Measurements from ENCODE around the gene ING3. TPM values are rescaled to one million over a fixed set of nuclear protein-coding genes. Genes with fewer than 3 reads are reported as not detected.

ING3 gene
- total and polyA plus RNA-seq, 9 of the 15 experiments (the other 6 are each of a cell fraction or from before 2014, with no cell fraction given) = 22.8 to 233 (median 50.4) TPM

DNA sequence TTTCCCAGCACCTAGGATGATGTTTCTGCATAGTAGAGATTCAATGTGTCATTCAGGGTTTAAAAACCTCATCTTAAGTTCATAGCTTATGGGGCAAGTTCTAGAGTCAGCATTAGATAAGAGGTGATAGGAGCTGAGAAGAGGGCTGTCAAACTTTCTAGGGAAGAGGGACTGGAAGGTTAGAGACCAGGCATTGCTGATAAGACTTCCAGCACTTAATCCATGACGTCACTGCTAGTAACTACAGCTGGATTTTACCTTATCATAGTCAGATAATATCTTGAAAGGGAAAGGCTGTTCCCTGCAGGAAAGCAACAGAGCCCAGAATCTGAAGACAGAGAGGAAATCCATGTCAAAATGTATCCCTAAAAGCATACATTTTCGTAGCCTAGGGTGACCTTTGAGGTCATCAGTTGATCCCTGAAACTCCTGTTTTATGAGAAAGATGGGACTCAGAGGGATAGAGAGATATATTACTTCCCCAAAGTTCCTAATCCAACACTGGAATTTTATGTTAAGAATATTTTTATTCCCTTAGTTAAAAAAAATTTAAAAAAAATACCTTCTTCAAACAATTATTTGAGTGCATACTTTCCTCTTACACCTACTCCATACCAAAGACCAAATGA, 34.7 kb downstream of the ING3 start (continued):
- TF ChIP-seq ZNF384 (IDR thresholded peaks at IDR 0.05; ENCODE audit: low read depth, low read length) = no peak
- peak; percentile 70 for TF ChIP-seq TEAD4 (IDR thresholded peaks at IDR 0.05; ENCODE audit: low read length)
- no peak for TF ChIP-seq TEAD4 (CRISPR knock-in tag; IDR thresholded peaks at IDR 0.05; ENCODE audit: borderline replicate concordance)
- TF ChIP-seq, protein P1, sequence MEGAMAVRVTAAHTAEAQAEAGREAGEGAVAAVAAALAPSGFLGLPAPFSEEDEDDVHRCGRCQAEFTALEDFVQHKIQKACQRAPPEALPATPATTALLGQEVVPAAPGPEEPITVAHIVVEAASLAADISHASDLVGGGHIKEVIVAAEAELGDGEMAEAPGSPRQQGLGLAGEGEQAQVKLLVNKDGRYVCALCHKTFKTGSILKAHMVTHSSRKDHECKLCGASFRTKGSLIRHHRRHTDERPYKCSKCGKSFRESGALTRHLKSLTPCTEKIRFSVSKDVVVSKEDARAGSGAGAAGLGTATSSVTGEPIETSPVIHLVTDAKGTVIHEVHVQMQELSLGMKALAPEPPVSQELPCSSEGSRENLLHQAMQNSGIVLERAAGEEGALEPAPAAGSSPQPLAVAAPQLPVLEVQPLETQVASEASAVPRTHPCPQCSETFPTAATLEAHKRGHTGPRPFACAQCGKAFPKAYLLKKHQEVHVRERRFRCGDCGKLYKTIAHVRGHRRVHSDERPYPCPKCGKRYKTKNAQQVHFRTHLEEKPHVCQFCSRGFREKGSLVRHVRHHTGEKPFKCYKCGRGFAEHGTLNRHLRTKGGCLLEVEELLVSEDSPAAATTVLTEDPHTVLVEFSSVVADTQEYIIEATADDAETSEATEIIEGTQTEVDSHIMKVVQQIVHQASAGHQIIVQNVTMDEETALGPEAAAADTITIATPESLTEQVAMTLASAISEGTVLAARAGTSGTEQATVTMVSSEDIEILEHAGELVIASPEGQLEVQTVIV (CRISPR knock-in tag; IDR thresholded peaks at IDR 0.05; ENCODE audit: borderline replicate concordance) = no peak
- no peak for TF ChIP-seq MED1 (CRISPR knock-in tag; IDR thresholded peaks at IDR 0.05; ENCODE audit: borderline replicate concordance)
- TF ChIP-seq ERF (CRISPR knock-in tag; IDR thresholded peaks at IDR 0.05) = no peak
- TF ChIP-seq, protein P2, sequence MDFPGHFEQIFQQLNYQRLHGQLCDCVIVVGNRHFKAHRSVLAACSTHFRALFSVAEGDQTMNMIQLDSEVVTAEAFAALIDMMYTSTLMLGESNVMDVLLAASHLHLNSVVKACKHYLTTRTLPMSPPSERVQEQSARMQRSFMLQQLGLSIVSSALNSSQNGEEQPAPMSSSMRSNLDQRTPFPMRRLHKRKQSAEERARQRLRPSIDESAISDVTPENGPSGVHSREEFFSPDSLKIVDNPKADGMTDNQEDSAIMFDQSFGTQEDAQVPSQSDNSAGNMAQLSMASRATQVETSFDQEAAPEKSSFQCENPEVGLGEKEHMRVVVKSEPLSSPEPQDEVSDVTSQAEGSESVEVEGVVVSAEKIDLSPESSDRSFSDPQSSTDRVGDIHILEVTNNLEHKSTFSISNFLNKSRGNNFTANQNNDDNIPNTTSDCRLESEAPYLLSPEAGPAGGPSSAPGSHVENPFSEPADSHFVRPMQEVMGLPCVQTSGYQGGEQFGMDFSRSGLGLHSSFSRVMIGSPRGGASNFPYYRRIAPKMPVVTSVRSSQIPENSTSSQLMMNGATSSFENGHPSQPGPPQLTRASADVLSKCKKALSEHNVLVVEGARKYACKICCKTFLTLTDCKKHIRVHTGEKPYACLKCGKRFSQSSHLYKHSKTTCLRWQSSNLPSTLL (IDR thresholded peaks at IDR 0.05) = no peak
- no peak for TF ChIP-seq ZNF444 (CRISPR knock-in tag; IDR thresholded peaks at IDR 0.05)
- no peak for TF ChIP-seq KLF10 (CRISPR knock-in tag; IDR thresholded peaks at IDR 0.05)
- TF ChIP-seq, protein P3, sequence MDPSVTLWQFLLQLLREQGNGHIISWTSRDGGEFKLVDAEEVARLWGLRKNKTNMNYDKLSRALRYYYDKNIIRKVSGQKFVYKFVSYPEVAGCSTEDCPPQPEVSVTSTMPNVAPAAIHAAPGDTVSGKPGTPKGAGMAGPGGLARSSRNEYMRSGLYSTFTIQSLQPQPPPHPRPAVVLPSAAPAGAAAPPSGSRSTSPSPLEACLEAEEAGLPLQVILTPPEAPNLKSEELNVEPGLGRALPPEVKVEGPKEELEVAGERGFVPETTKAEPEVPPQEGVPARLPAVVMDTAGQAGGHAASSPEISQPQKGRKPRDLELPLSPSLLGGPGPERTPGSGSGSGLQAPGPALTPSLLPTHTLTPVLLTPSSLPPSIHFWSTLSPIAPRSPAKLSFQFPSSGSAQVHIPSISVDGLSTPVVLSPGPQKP (CRISPR knock-in tag; IDR thresholded peaks at IDR 0.05) = no peak
- TF ChIP-seq MTA1 (IDR thresholded peaks at IDR 0.05; ENCODE audit: borderline replicate concordance) = peak; percentile 76; the same call in 1 of the 2 replicates
- no peak for TF ChIP-seq TARDBP (IDR thresholded peaks at IDR 0.05)
- TF ChIP-seq FOXM1 (IDR thresholded peaks at IDR 0.05; ENCODE audit: low read depth) = no peak
- TF ChIP-seq FOXM1 (CRISPR knock-in tag; IDR thresholded peaks at IDR 0.05; ENCODE audit: low read depth) = no peak
- TF ChIP-seq GABPA (tag; conservative IDR thresholded peaks at IDR 0.05; ENCODE audit: low read depth) = no peak
- TF ChIP-seq TCF7L2 (IDR thresholded peaks at IDR 0.05; ENCODE audit: low read depth, low read length) = no peak
- TF ChIP-seq PHB2 (IDR thresholded peaks at IDR 0.05; ENCODE audit: low read depth) = no peak
- no peak; the same call in 1 of the 2 replicates for TF ChIP-seq ZNF766 (CRISPR knock-in tag; conservative IDR thresholded peaks at IDR 0.05)
- TF ChIP-seq, protein P4, sequence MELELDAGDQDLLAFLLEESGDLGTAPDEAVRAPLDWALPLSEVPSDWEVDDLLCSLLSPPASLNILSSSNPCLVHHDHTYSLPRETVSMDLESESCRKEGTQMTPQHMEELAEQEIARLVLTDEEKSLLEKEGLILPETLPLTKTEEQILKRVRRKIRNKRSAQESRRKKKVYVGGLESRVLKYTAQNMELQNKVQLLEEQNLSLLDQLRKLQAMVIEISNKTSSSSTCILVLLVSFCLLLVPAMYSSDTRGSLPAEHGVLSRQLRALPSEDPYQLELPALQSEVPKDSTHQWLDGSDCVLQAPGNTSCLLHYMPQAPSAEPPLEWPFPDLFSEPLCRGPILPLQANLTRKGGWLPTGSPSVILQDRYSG (tag; conservative IDR thresholded peaks at IDR 0.05; ENCODE audit: low read depth) = no peak
- no peak for TF ChIP-seq ZNF445 (CRISPR knock-in tag; IDR thresholded peaks at IDR 0.05; ENCODE audit: low read depth)
